H9 (cell line): ENCODE results near the gene CLTCL1. TPM values are rescaled to one million over a fixed set of nuclear protein-coding genes. Genes with fewer than 3 reads are reported as not detected.

ENCODE experiments used
- DNase-seq: peaks from one replicate; pipeline ENCODE4 v3.0.0-alpha.2; 2017
- H2AFZ ChIP-seq: one replicate; pipeline ENCODE4 v1.6.1; 2013; ENCODE audit warnings: mild to moderate bottlenecking, low read length, control low read depth, moderate library complexity
- H2AK5ac ChIP-seq: 2 replicates; pipeline ENCODE4 v1.6.1; 2013; ENCODE audit warnings: low read length, control low read depth, mixed read lengths; ENCODE audit not compliant: insufficient read length
- H2BK120ac ChIP-seq: one replicate; pipeline ENCODE4 v1.6.1; 2013; ENCODE audit warnings: low read depth, mild to moderate bottlenecking, low read length, control low read depth, inconsistent platforms; ENCODE audit not compliant: poor library complexity, severe bottlenecking
- H2BK12ac ChIP-seq: 2 replicates; pipeline ENCODE4 v1.6.1; 2013; ENCODE audit warnings: low read length, control low read depth, mixed read lengths, low read depth; ENCODE audit not compliant: insufficient read length
- H2BK15ac ChIP-seq: 2 replicates; pipeline ENCODE4 v1.6.1; 2013; ENCODE audit warnings: low read depth, low read length, control low read depth
- H2BK20ac ChIP-seq: one replicate; pipeline ENCODE4 v1.6.1; 2013; ENCODE audit warnings: low read depth, mild to moderate bottlenecking, low read length, control low read depth, inconsistent platforms; ENCODE audit not compliant: poor library complexity, severe bottlenecking
- H2BK5ac ChIP-seq: 2 replicates; pipeline ENCODE4 v1.6.1; 2013; ENCODE audit warnings: low read length, control low read depth, mixed read lengths; ENCODE audit not compliant: insufficient read length
- H3K14ac ChIP-seq: 2 replicates; pipeline ENCODE4 v1.6.1; 2013; ENCODE audit warnings: low read length, control low read depth; ENCODE audit not compliant: insufficient read depth
- H3K18ac ChIP-seq: 2 replicates; pipeline ENCODE4 v1.6.1; 2013; ENCODE audit warnings: low read depth, mild to moderate bottlenecking, mixed read lengths, low read length, control low read depth; ENCODE audit not compliant: insufficient read length
- H3K23ac ChIP-seq: 2 replicates; pipeline ENCODE4 v1.6.1; 2013; ENCODE audit warnings: low read length, control low read depth, mixed read lengths, low read depth; ENCODE audit not compliant: insufficient read length
- H3K23me2 ChIP-seq: 2 replicates; pipeline ENCODE4 v1.6.1; 2013; ENCODE audit warnings: low read depth, mild to moderate bottlenecking, mixed read lengths, low read length, control low read depth; ENCODE audit not compliant: insufficient read length, poor library complexity, severe bottlenecking
- H3K27ac ChIP-seq: 2 replicates; pipeline ENCODE4 v1.5.1; 2013; ENCODE audit warnings: low read length, control low read depth, mixed read lengths, low read depth; ENCODE audit not compliant: insufficient read length
- H3K27me3 ChIP-seq: 2 replicates; pipeline ENCODE4 v1.6.1; 2013; ENCODE audit warnings: low read length, control low read depth, inconsistent platforms; ENCODE audit not compliant: insufficient read depth
- H3K4ac ChIP-seq: 2 replicates; pipeline ENCODE4 v1.6.1; 2013; ENCODE audit warnings: low read depth, mild to moderate bottlenecking, control low read depth, inconsistent platforms, low read length, moderate library complexity
- H3K4me1 ChIP-seq: 2 replicates; pipeline ENCODE4 v1.6.1; 2013; ENCODE audit warnings: low read length, control low read depth, inconsistent platforms; ENCODE audit not compliant: insufficient read depth
- H3K4me2 ChIP-seq: 2 replicates; pipeline ENCODE4 v1.6.1; 2013; ENCODE audit warnings: low read length, control low read depth, mixed read lengths; ENCODE audit not compliant: insufficient read length, insufficient read depth
- H3K56ac ChIP-seq: 2 replicates; pipeline ENCODE4 v1.6.1; 2013; ENCODE audit warnings: low read depth, mild to moderate bottlenecking, mixed read lengths, low read length, control low read depth; ENCODE audit not compliant: insufficient read length
- H3K79me1 ChIP-seq: 2 replicates; pipeline ENCODE4 v1.6.1; 2013; ENCODE audit warnings: low read depth, mild to moderate bottlenecking, moderate library complexity, low read length, control low read depth, inconsistent platforms; ENCODE audit not compliant: insufficient read depth, poor library complexity, severe bottlenecking
- H3K79me2 ChIP-seq: 2 replicates; pipeline ENCODE4 v1.6.1; 2013; ENCODE audit warnings: low read length, control low read depth, inconsistent platforms; ENCODE audit not compliant: insufficient read depth
- H3K9ac ChIP-seq: 2 replicates; pipeline ENCODE4 v1.6.1; 2013; ENCODE audit warnings: low read length, control low read depth, mixed read lengths; ENCODE audit not compliant: insufficient read length; ENCODE audit errors: extremely low read depth
- H3K9me3 ChIP-seq: one replicate; pipeline ENCODE4 v1.6.1; 2013; ENCODE audit warnings: low read depth, low read length, inconsistent platforms; ENCODE audit not compliant: control insufficient read depth
- H3T11ph ChIP-seq: one replicate; pipeline ENCODE4 v1.6.1; 2013; ENCODE audit warnings: mild to moderate bottlenecking, low read length, control low read depth, inconsistent platforms
- H4K20me1 ChIP-seq: one replicate; pipeline ENCODE4 v1.6.1; 2013; ENCODE audit not compliant: control insufficient read depth, insufficient read length, insufficient read depth
- H4K5ac ChIP-seq: 2 replicates; pipeline ENCODE4 v1.6.1; 2013; ENCODE audit warnings: low read depth, mild to moderate bottlenecking, mixed read lengths, low read length, control low read depth; ENCODE audit not compliant: insufficient read length
- H4K8ac ChIP-seq: replicated peaks from 2 replicates; pipeline ENCODE4 v1.6.1; 2013; ENCODE audit warnings: low read length, control low read depth, mixed read lengths, low read depth; ENCODE audit not compliant: insufficient read length
- H4K91ac ChIP-seq: 2 replicates; pipeline ENCODE4 v1.6.1; 2013; ENCODE audit warnings: low read depth, mild to moderate bottlenecking, moderate library complexity, mixed read lengths, low read length, control low read depth; ENCODE audit not compliant: insufficient read length
- H3K27ac Mint-ChIP-seq, 3 experiments: 2 replicates in 2 of 3; 3 replicates in 1 of 3; pipeline ENCODE4 v1.8.0; 2020 to 2021; ENCODE audit warnings: mixed read lengths in 3 of 3, mild to moderate bottlenecking in 1 of 3, moderate library complexity in 1 of 3
- H3K27me3 Mint-ChIP-seq: 2 replicates; pipeline ENCODE4 v1.8.0; 2021; ENCODE audit warnings: low read depth, mild to moderate bottlenecking, moderate library complexity, mixed read lengths
- H3K36me3 Mint-ChIP-seq, 3 experiments: 2 replicates in 2 of 3; 3 replicates in 1 of 3; pipeline ENCODE4 v1.8.0; 2020 to 2021; ENCODE audit warnings: low read depth in 3 of 3, mixed read lengths in 3 of 3; ENCODE audit not compliant: insufficient read depth in 1 of 3
- H3K4me1 Mint-ChIP-seq, 2 experiments: 2 replicates each; pipeline ENCODE4 v1.8.0; 2020; ENCODE audit warnings: mixed read lengths in 2 of 2
- H3K4me3 Mint-ChIP-seq, 2 experiments: 2 replicates in 1 of 2; 3 replicates in 1 of 2; pipeline ENCODE4 v1.8.0; 2020 to 2021; ENCODE audit warnings: mild to moderate bottlenecking in 2 of 2, mixed read lengths in 2 of 2, moderate library complexity in 1 of 2
- H3K9me3 Mint-ChIP-seq, 2 experiments: 2 replicates in 1 of 2; 3 replicates in 1 of 2; pipeline ENCODE4 v1.8.0; 2020; ENCODE audit warnings: mild to moderate bottlenecking in 2 of 2, mixed read lengths in 2 of 2, moderate library complexity in 1 of 2
- WGBS: extraction: QIAGEN DNeasy Blood & Tissue Kit; methylation state at CpG from one replicate; pipeline ENCODE4 v1.1.7; 2013; ENCODE audit warnings: missing lambda C conversion rate, low lambda C conversion rate, mixed read lengths; ENCODE audit not compliant: insufficient read length; ENCODE audit errors: extremely low coverage; 5-methylcytosine and 5-hydroxymethylcytosine counted together
- total RNA-seq: library from RNA; stranded (reverse); gene quantifications from 2 replicates; pipeline ENCODE4 v1.2.1, GENCODE V29; 2021
- TF ChIP-seq, protein P1 (sequence below): fragments of 200-600 bp; sonication (generic); conservative IDR thresholded peaks from 3 replicates; pipeline ENCODE4 v1.8.0; 2021; ENCODE audit warnings: antibody characterized with exemption, mild to moderate bottlenecking

CLTCL1 gene
- total RNA-seq, 1 experiment from 2014 or later: 11.1 TPM

DNA sequence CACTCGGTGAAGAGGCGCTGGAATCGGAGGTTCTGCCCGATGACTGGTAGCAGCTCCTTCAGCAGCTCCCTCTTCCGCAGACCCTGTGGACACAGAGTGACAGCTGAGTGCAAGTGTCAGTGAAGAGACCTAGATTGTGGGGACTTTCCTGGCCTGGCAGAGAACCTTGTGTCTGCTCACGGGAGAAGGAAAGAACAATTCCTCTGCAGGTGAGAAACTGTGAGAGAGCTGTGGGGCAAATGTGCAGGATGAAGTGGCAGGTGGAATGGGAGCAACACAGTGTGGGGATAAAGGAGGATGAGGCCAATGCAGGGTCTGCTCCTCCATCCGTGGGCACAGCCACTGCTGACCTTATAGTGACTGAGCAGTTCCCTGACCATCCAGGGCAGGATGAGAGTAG, 40.0 kb upstream of the CLTCL1 start:
- H3K27ac ChIP-seq: no peak overlapping the region
- H3K9me3 Mint-ChIP-seq: peaks cover 5 to 10% of the 10 kb centered on the region in 2 experiments
- no peaks in the 10 kb centered on the region for H3K79me1 ChIP-seq
- no peak overlapping the region for H2AK5ac ChIP-seq
- no peak overlapping the region for H3K14ac ChIP-seq
- WGBS: no CpG with 5 or more reads among the region's 7 CpGs
- H3T11ph ChIP-seq: no peak overlapping the region
- H3K36me3 Mint-ChIP-seq: peaks cover 49 to 69% (median 63%) of the 10 kb centered on the region in 3 experiments
- H2BK120ac ChIP-seq: no peak overlapping the region
- no peak overlapping the region for H2BK5ac ChIP-seq
- H3K79me2 ChIP-seq: no peaks in the 10 kb centered on the region
- TF ChIP-seq, protein P1, sequence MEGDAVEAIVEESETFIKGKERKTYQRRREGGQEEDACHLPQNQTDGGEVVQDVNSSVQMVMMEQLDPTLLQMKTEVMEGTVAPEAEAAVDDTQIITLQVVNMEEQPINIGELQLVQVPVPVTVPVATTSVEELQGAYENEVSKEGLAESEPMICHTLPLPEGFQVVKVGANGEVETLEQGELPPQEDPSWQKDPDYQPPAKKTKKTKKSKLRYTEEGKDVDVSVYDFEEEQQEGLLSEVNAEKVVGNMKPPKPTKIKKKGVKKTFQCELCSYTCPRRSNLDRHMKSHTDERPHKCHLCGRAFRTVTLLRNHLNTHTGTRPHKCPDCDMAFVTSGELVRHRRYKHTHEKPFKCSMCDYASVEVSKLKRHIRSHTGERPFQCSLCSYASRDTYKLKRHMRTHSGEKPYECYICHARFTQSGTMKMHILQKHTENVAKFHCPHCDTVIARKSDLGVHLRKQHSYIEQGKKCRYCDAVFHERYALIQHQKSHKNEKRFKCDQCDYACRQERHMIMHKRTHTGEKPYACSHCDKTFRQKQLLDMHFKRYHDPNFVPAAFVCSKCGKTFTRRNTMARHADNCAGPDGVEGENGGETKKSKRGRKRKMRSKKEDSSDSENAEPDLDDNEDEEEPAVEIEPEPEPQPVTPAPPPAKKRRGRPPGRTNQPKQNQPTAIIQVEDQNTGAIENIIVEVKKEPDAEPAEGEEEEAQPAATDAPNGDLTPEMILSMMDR: no peak
- H3K9ac ChIP-seq: no peak overlapping the region
- H3K27ac Mint-ChIP-seq: peak overlapping the region in 1 of 3 experiments; percentile 49; a peak in 1 of 7 replicates
- H4K20me1 ChIP-seq: no peaks in the 10 kb centered on the region
- no peak overlapping the region for H2AFZ ChIP-seq
- H3K4me1 ChIP-seq: no peaks in the 10 kb centered on the region
- no peaks in the 10 kb centered on the region for H3K4me1 Mint-ChIP-seq
- H4K91ac ChIP-seq: no peak overlapping the region
- H3K4me3 Mint-ChIP-seq: no peak overlapping the region
- no peak overlapping the region for H3K18ac ChIP-seq
- no peaks in the 10 kb centered on the region; the same call in 1 of the 2 replicates for H3K27me3 Mint-ChIP-seq
- H3K23me2 ChIP-seq: no peaks in the 10 kb centered on the region
- no peak overlapping the region for H4K8ac ChIP-seq
- no peak overlapping the region for H3K4me2 ChIP-seq
- no peak for DNase-seq
- H4K5ac ChIP-seq: no peak overlapping the region
- H3K9me3 ChIP-seq: no peaks in the 10 kb centered on the region
- H3K56ac ChIP-seq: no peak overlapping the region
- H3K27me3 ChIP-seq: no peaks in the 10 kb centered on the region
- no peak overlapping the region for H3K23ac ChIP-seq
- H3K4ac ChIP-seq: no peak overlapping the region
- no peak overlapping the region for H2BK15ac ChIP-seq
- no peak overlapping the region for H2BK20ac ChIP-seq
- H2BK12ac ChIP-seq: no peak overlapping the region
